GM23338 (cell line): ENCODE results near the gene HDAC8. TPM values are rescaled to one million over a fixed set of nuclear protein-coding genes. Genes with fewer than 3 reads are reported as not detected.

Experiments used
- ATAC-seq: fragments of 200-7000 bp; cut with Tn5 transposase; 3 replicates; pipeline ENCODE4 v1.9.1; 2020
- DNase-seq: peaks from one replicate; pipeline ENCODE4 v3.0.0-alpha.2; 2015; ENCODE audit warnings: low spot score
- H2AFZ ChIP-seq: fragments of 200-600 bp; sonication (generic); 2 replicates; pipeline ENCODE4 v1.8.0; 2016; ENCODE audit warnings: antibody characterized with exemption, mild to moderate bottlenecking, moderate library complexity
- H3F3A ChIP-seq: fragments of 200-600 bp; sonication (generic); replicated peaks from 2 replicates; pipeline ENCODE4 v1.8.0; 2017; ENCODE audit warnings: antibody characterized with exemption, mixed run types, low read depth
- H3K27ac ChIP-seq: fragments of 200-600 bp; sonication (generic); 2 replicates; pipeline ENCODE4 v1.6.1; 2016; ENCODE audit warnings: low read depth
- H3K27me3 ChIP-seq: fragments of 200-600 bp; sonication (generic); 2 replicates; pipeline ENCODE4 v1.8.0; 2016; ENCODE audit warnings: mild to moderate bottlenecking, mixed run types, moderate library complexity; ENCODE audit not compliant: insufficient read depth
- H3K36me3 ChIP-seq: fragments of 200-600 bp; sonication (generic); 2 replicates; pipeline ENCODE4 v1.8.0; 2016; ENCODE audit warnings: mild to moderate bottlenecking; ENCODE audit not compliant: insufficient read depth
- H3K4me1 ChIP-seq: fragments of 200-600 bp; sonication (generic); 2 replicates; pipeline ENCODE4 v1.8.0; 2016; ENCODE audit warnings: mild to moderate bottlenecking, moderate library complexity; ENCODE audit not compliant: insufficient read depth
- H3K4me2 ChIP-seq: fragments of 200-600 bp; sonication (generic); 2 replicates; pipeline ENCODE4 v1.7.1; 2017; ENCODE audit warnings: mixed run types
- H3K4me3 ChIP-seq: fragments of 200-600 bp; sonication (generic); 2 replicates; pipeline ENCODE4 v1.6.1; 2016; ENCODE audit warnings: mixed run types
- H3K79me2 ChIP-seq: fragments of 200-600 bp; sonication (generic); replicated peaks from 2 replicates; pipeline ENCODE4 v1.8.0; 2017; ENCODE audit warnings: mild to moderate bottlenecking; ENCODE audit not compliant: insufficient read depth
- H3K9me2 ChIP-seq: fragments of 200-600 bp; sonication (generic); 2 replicates; pipeline ENCODE4 v1.8.0; 2017; ENCODE audit not compliant: insufficient read depth
- H4K20me1 ChIP-seq: fragments of 200-600 bp; sonication (generic); replicated peaks from 2 replicates; pipeline ENCODE4 v1.8.0; 2017; ENCODE audit warnings: mild to moderate bottlenecking; ENCODE audit not compliant: insufficient read depth
- H3K27ac Mint-ChIP-seq: 2 replicates; pipeline ENCODE4 v1.8.0; 2020; ENCODE audit warnings: inconsistent platforms, mild to moderate bottlenecking, moderate library complexity, mixed read lengths
- H3K27me3 Mint-ChIP-seq: 3 replicates; pipeline ENCODE4 v1.8.0; 2022; ENCODE audit warnings: low read depth, mild to moderate bottlenecking, moderate library complexity, mixed read lengths, inconsistent platforms; ENCODE audit not compliant: insufficient read depth, poor library complexity
- H3K36me3 Mint-ChIP-seq: 3 replicates; pipeline ENCODE4 v1.8.0; 2021; ENCODE audit warnings: low read depth, mild to moderate bottlenecking, inconsistent platforms, moderate library complexity, mixed read lengths
- H3K4me1 Mint-ChIP-seq: 3 replicates; pipeline ENCODE4 v1.8.0; 2020; ENCODE audit warnings: mild to moderate bottlenecking, inconsistent platforms, mixed read lengths
- H3K4me3 Mint-ChIP-seq: 3 replicates; pipeline ENCODE4 v1.8.0; 2021; ENCODE audit warnings: moderate library complexity, mild to moderate bottlenecking, inconsistent platforms, mixed read lengths
- H3K9me3 Mint-ChIP-seq: 3 replicates; pipeline ENCODE4 v1.8.0; 2020; ENCODE audit warnings: moderate library complexity, mild to moderate bottlenecking, inconsistent platforms, mixed read lengths
- ETS1 ChIP-seq: IDR thresholded peaks from 2 replicates; pipeline ENCODE4 v1.6.1; 2016; ENCODE audit warnings: antibody characterized with exemption
- EZH2 ChIP-seq: fragments of 200-600 bp; sonication (generic); IDR thresholded peaks from one replicate; pipeline ENCODE4 v1.8.0; 2017; ENCODE audit warnings: antibody characterized with exemption, mild to moderate bottlenecking, low read depth; ENCODE audit not compliant: unreplicated experiment
- EZH2phosphoT487 ChIP-seq: fragments of 200-600 bp; sonication (generic); IDR thresholded peaks from one replicate; pipeline ENCODE4 v1.8.1; 2018; ENCODE audit warnings: antibody characterized with exemption; ENCODE audit not compliant: unreplicated experiment
- JUNB ChIP-seq: IDR thresholded peaks from one replicate; pipeline ENCODE4 v1.6.1; 2016; ENCODE audit warnings: antibody characterized with exemption; ENCODE audit not compliant: unreplicated experiment
- POLR2AphosphoS5 ChIP-seq: IDR thresholded peaks from 2 replicates; pipeline ENCODE4 v1.6.1; 2016; ENCODE audit warnings: antibody characterized with exemption, low read depth
- STAT1 ChIP-seq: IDR thresholded peaks from one replicate; pipeline ENCODE4 v1.6.1; 2016; ENCODE audit warnings: antibody characterized with exemption; ENCODE audit not compliant: unreplicated experiment
- ZNF114 ChIP-seq: fragments of 250-450 bp; sonication (Bioruptor Pico); IDR thresholded peaks from 2 replicates; pipeline ENCODE4 v1.5.0; 2020; ENCODE audit warnings: mild to moderate bottlenecking, moderate library complexity
- ZNF331 ChIP-seq: fragments of 250-450 bp; sonication (Bioruptor Pico); IDR thresholded peaks from 2 replicates; pipeline ENCODE4 v1.5.0; 2020; ENCODE audit warnings: low read depth, mild to moderate bottlenecking, moderate library complexity
- ZNF462 ChIP-seq: fragments of 250-450 bp; sonication (Bioruptor Pico); IDR thresholded peaks from 2 replicates; pipeline ENCODE4 v1.5.0; 2020; ENCODE audit warnings: mild to moderate bottlenecking, moderate library complexity
- polyA plus RNA-seq: library from polyadenylated mRNA; unstranded; fragments of >200 nt; fragmentation: Nextera tagmentation; extraction: Ambion mirVana; gene quantifications from 2 replicates; pipeline ENCODE4 v1.2.1, GENCODE V29; 2016
- total RNA-seq: library from RNA; depleted of rRNA; stranded (reverse); fragments of >200 nt; shearing (Covaris generic); gene quantifications from 2 replicates; pipeline ENCODE4 v1.2.3, GENCODE V29; 2014
- TF ChIP-seq, protein P1 (sequence below): IDR thresholded peaks from one replicate; pipeline ENCODE4 v1.6.1; 2018; ENCODE audit warnings: antibody characterized with exemption; ENCODE audit not compliant: unreplicated experiment

The HDAC8 gene
- total and polyA plus RNA-seq, 2 experiments from 2014 or later = 21.6 to 28.7 TPM

DNA sequence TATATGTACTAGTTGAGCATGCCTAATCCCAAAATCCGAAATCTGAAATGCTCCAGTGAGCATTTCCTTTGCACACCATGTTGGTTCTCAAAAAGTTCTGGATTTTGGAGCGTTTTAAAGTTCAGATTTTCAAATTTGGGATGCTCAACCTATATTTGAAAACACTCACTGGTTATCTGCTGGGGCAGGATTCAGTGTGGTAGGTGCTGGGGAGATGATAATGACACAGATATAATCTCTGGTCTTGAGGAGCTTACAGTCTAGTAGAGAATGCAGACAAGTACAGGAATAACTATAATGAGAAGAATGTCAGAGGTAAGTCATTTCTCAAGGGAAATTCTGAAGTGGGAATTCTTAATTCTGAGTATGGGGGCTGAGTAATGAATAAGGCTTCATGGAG, 207.5 kb downstream of the HDAC8 start:
- no peak overlapping the region for H3K4me2 ChIP-seq
- no peak overlapping the region for H3K4me3 ChIP-seq
- Mint-ChIP-seq H3K36me3 (no peaks in the 10 kb centered on the region), H3K27me3 (peaks cover 3% of the 10 kb centered on the region), H3K9me3 (no peaks in the 10 kb centered on the region), H3K4me1 (peaks cover 17% of the 10 kb centered on the region), H3K27ac (no peak overlapping the region), H3K4me3 (no peak overlapping the region)
- no peak for ATAC-seq
- H3K27me3 ChIP-seq = no peaks in the 10 kb centered on the region
- H3K27ac ChIP-seq = no peak overlapping the region
- H3F3A ChIP-seq = no peaks in the 10 kb centered on the region
- no peaks in the 10 kb centered on the region for H3K36me3 ChIP-seq
- no peak for TF ChIP-seq POLR2AphosphoS5
- no peak for TF ChIP-seq EZH2
- TF ChIP-seq STAT1 = no peak
- TF ChIP-seq ETS1 = no peak
- TF ChIP-seq ZNF331 (CRISPR knock-in tag) = no peak
- TF ChIP-seq JUNB = no peak
- no peak for TF ChIP-seq ZNF462 (CRISPR knock-in tag)
- TF ChIP-seq, protein P1, sequence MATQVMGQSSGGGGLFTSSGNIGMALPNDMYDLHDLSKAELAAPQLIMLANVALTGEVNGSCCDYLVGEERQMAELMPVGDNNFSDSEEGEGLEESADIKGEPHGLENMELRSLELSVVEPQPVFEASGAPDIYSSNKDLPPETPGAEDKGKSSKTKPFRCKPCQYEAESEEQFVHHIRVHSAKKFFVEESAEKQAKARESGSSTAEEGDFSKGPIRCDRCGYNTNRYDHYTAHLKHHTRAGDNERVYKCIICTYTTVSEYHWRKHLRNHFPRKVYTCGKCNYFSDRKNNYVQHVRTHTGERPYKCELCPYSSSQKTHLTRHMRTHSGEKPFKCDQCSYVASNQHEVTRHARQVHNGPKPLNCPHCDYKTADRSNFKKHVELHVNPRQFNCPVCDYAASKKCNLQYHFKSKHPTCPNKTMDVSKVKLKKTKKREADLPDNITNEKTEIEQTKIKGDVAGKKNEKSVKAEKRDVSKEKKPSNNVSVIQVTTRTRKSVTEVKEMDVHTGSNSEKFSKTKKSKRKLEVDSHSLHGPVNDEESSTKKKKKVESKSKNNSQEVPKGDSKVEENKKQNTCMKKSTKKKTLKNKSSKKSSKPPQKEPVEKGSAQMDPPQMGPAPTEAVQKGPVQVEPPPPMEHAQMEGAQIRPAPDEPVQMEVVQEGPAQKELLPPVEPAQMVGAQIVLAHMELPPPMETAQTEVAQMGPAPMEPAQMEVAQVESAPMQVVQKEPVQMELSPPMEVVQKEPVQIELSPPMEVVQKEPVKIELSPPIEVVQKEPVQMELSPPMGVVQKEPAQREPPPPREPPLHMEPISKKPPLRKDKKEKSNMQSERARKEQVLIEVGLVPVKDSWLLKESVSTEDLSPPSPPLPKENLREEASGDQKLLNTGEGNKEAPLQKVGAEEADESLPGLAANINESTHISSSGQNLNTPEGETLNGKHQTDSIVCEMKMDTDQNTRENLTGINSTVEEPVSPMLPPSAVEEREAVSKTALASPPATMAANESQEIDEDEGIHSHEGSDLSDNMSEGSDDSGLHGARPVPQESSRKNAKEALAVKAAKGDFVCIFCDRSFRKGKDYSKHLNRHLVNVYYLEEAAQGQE = no peak
- no peak for TF ChIP-seq EZH2phosphoT487
- TF ChIP-seq ZNF114 (CRISPR knock-in tag) = no peak
- H3K79me2 ChIP-seq = no peaks in the 10 kb centered on the region
- DNase-seq = no peak
- H4K20me1 ChIP-seq = no peaks in the 10 kb centered on the region
- no peaks in the 10 kb centered on the region for H3K9me2 ChIP-seq
- H3K4me1 ChIP-seq = no peaks in the 10 kb centered on the region
- no peak overlapping the region for H2AFZ ChIP-seq
